Omental fat pad (tissue), 4 donors: ENCODE measurements around the gene EVI2A. TPM values are rescaled to one million over a fixed set of nuclear protein-coding genes. Genes with fewer than 3 reads are reported as not detected.

Experiments used
- ATAC-seq: fragments of 150-250 bp; one replicate; pipeline ENCODE4 v1.9.1; 2016; ENCODE audit warnings: mild to moderate bottlenecking, moderate library complexity; ENCODE audit not compliant: low FRiP score
- DNase-seq: peaks from one replicate; pipeline ENCODE4 v3.0.0-alpha.2; 2019; ENCODE audit warnings: low spot score
- total RNA-seq, 4 donors: library from RNA; depleted of rRNA; stranded (reverse); fragments of >200 nt; gene quantifications; one replicate each; pipeline ENCODE4 v1.1.0, GENCODE V29; 2016
- TF ChIP-seq, protein P1 (sequence below), 3 donors: fragments of 450-650 bp; IDR thresholded peaks; one replicate each; pipeline ENCODE4 v1.5.1; 2016 to 2017; ENCODE audit warnings: antibody characterized with exemption in 3 of 3, mild to moderate bottlenecking in 3 of 3, moderate library complexity in 2 of 3

EVI2A gene
- total RNA-seq: 10 to 100 TPM; 10.6 to 24.1 (median 18.7) TPM

DNA sequence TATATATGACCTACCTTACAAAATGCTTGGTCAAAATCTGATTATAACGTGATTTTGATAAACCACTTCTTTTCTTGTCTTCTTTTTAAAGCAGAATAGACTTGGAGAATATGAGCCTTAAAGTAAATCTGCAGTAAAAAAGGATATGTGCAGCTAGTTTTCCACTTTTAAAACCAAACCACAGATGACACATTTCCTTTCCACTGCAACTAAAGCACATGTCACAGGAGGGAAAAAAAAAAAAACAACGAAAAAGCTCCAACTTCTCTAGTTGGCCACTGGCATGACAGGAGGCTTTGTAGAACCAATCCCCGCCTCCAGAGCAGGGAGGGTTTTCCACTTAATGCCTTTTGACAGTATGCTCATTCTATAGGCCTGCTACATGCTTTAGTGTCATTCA, at the start of gene EVI2A:
TSS of gene EVI2A (minus strand) at position 142 of the 400 bp plus-strand sequence. CDS start 2,609 bp downstream, outside the sequence.
- TF ChIP-seq, protein P1, sequence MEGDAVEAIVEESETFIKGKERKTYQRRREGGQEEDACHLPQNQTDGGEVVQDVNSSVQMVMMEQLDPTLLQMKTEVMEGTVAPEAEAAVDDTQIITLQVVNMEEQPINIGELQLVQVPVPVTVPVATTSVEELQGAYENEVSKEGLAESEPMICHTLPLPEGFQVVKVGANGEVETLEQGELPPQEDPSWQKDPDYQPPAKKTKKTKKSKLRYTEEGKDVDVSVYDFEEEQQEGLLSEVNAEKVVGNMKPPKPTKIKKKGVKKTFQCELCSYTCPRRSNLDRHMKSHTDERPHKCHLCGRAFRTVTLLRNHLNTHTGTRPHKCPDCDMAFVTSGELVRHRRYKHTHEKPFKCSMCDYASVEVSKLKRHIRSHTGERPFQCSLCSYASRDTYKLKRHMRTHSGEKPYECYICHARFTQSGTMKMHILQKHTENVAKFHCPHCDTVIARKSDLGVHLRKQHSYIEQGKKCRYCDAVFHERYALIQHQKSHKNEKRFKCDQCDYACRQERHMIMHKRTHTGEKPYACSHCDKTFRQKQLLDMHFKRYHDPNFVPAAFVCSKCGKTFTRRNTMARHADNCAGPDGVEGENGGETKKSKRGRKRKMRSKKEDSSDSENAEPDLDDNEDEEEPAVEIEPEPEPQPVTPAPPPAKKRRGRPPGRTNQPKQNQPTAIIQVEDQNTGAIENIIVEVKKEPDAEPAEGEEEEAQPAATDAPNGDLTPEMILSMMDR (IDR thresholded peaks at IDR 0.05): no peak

DNA sequence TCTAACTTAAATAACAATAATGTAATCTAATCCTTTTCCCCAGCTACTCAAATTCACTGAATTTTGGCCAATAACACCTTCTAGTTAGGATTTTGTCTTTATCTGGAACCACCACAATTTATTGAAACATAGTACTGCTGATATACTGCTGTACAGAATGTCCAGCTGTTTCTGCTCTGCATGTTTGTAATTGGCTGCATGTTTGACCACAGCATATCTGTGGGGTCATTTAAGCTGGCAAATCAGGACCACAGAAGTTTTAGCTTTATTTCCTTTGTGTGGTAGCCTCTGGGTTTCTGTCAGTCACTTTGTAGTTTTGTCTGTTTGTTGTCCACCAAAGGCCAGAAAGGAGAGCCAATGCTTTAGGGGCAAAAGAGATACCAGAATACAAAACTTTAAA, 47.8 kb upstream of the EVI2A start:
- no peak for ATAC-seq
- TF ChIP-seq, protein P1 (IDR thresholded peaks at IDR 0.05): no peak
- DNase-seq: no peak

More for the DNA sequence above, at the start of gene EVI2A:
- ATAC-seq (no peak), DNase-seq (no peak)

DNA sequence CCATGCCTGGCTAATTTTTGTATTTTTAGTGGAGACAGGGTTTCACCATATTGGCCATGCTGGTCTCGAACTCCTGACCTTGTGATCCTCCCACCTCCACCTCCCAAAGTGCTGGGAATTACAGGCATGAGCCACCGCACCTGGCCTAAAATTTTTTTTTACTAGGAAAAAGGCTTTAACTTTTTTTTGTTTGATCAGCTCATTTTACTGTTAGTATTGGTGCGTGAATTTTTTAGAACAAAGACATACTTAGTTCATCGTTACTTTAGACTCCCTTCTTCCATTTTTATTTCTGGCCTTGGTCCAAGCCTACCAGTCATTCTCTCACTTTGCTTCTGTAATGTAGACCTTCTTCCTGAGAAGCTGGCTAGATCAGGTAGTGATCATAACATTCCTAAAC, 44.7 kb upstream of the EVI2A start:
- TF ChIP-seq, protein P1 (IDR thresholded peaks at IDR 0.05): no peak
- no peak for ATAC-seq

GRCh38 chr17:31364012-31364411, 42.6 kb upstream of the EVI2A start:
- ATAC-seq (no peak), DNase-seq (no peak)
- TF ChIP-seq, protein P1 (IDR thresholded peaks at IDR 0.05): no peak

More for the DNA sequence above, 44.7 kb upstream of the EVI2A start:
- DNase-seq: no peak

DNA sequence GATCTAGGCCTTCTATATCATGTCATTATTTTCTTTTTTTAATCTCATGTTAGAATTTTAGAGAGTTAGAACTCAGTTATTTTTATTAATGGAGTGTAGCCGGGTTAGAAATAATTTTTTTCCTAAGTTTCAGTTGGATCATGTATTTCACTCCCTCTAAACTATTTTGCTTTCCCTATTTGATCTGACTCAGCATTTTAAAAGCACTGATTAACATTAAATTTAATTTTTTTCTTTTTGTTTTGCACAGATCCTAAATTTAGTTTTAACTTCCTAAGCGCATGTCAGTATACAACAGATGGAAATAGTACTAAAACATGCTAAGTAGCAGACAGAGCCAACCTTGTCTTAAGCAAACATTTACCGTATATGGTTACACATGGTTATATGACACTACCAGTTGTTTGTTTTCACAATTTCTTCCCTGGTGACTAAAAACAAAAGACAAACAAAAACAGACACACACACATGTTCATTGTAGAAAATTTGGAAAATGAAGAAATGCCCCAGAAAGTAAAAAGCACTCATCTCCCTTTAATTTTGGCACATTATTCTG, 36.5 kb upstream of the EVI2A start:
- DNase-seq (no peak), ATAC-seq (no peak)
- TF ChIP-seq, protein P1 (IDR thresholded peaks at IDR 0.05): no peak

DNA sequence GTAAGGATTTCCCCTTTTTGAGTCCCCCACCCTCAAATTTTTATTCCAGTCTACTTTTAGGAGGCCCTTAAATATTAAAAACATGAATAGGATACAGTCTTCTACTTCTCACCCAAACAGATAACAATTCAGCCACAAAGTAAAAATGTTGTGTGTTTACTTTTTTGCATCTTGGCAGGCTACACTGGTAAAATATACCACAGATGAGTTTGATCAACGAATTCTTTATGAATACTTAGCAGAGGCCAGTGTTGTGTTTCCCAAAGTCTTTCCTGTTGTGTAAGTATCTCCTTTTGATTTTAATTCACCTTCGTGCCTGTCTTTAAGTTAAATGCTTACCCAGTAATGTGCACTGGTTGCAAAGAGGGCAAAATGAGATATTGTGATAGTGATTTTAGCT, 35.7 kb upstream of the EVI2A start:
- ATAC-seq (no peak), DNase-seq (no peak)
- TF ChIP-seq, protein P1 (IDR thresholded peaks at IDR 0.05): no peak

DNA sequence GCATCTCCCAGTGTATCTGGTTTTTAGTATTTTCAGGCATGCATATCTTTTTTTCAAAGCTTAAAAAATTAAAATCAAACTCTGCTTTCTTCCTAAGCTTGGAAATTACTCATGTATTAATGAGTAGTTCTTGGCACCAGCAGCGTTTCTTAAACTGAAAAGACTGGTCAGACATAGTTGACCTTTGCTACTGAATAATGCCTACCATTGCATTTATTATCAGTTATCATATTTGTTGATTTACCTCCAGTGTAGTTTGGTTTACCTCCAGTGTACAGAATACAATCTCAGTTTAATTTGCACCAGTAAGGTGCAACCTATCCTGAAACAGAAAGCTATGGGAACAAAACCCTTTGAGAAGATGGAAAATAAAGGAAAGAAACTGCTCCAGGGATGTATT, 34.5 kb upstream of the EVI2A start:
- DNase-seq (no peak), ATAC-seq (no peak)
- TF ChIP-seq, protein P1 (IDR thresholded peaks at IDR 0.05): no peak
